PC-3 (cell line): ENCODE measurements around the gene VTI1A. TPM values are rescaled to one million over a fixed set of nuclear protein-coding genes. Genes with fewer than 3 reads are reported as not detected.

Experiments
- ATAC-seq: fragments of 200-7000 bp; cut with Tn5 transposase; 2 replicates; pipeline ENCODE4 v1.9.1; 2020; ENCODE audit warnings: mild to moderate bottlenecking, moderate library complexity
- BruUV-seq: library from RNA; stranded (reverse); fragments of 400-500 nt; replicated peaks from 2 replicates; lab custom pipeline; 2021; lab: Mats Ljungman, UMichigan
- CTCF ChIA-PET: fragments of 300-600 bp; sonication (Branson Sonifier 250); formaldehyde crosslinking; loops from one replicate; lab custom pipeline; 2022; ENCODE audit warnings: antibody characterized with exemption; lab: Charles Lee
- POLR2A ChIA-PET: fragments of 300-600 bp; sonication (Branson Sonifier 250); formaldehyde crosslinking; loops from one replicate; lab custom pipeline; 2022; ENCODE audit warnings: antibody characterized with exemption; ENCODE audit not compliant: unreplicated experiment; lab: Charles Lee
- DNase-seq: peaks from one replicate; pipeline ENCODE4 v3.0.0-alpha.2; 2015
- H2AFZ ChIP-seq: fragments of 300-600 bp; sonication (generic); 2 replicates; pipeline ENCODE4 v1.6.0; 2016; ENCODE audit warnings: antibody characterized with exemption, low read length
- H3F3A ChIP-seq: fragments of 300-600 bp; sonication (generic); one replicate; pipeline ENCODE4 v1.6.0; 2017; ENCODE audit warnings: antibody characterized with exemption, low read length, control low read depth, mild to moderate bottlenecking; ENCODE audit not compliant: unreplicated experiment
- H3K27ac ChIP-seq: fragments of 300-600 bp; sonication (generic); 2 replicates; pipeline ENCODE4 v1.5.1; 2016; ENCODE audit warnings: mild to moderate bottlenecking, low read length
- H3K27me3 ChIP-seq: fragments of 300-600 bp; sonication (generic); 2 replicates; pipeline ENCODE4 v1.6.1; 2016; ENCODE audit warnings: low read length, mixed read lengths
- H3K36me3 ChIP-seq: fragments of 300-600 bp; sonication (generic); 2 replicates; pipeline ENCODE4 v1.6.1; 2016; ENCODE audit warnings: low read depth, mixed run types, low read length, mixed read lengths
- H3K4me1 ChIP-seq: fragments of 300-600 bp; sonication (generic); 2 replicates; pipeline ENCODE4 v1.5.1; 2016; ENCODE audit warnings: low read length; ENCODE audit not compliant: insufficient read depth
- H3K4me2 ChIP-seq: fragments of 300-600 bp; sonication (generic); 2 replicates; pipeline ENCODE4 v1.6.0; 2016; ENCODE audit warnings: low read length
- H3K4me3 ChIP-seq: fragments of 300-600 bp; sonication (generic); 2 replicates; pipeline ENCODE4 v1.5.1; 2016; ENCODE audit warnings: mild to moderate bottlenecking, low read length, mixed read lengths
- H3K79me2 ChIP-seq: fragments of 300-600 bp; sonication (generic); 2 replicates; pipeline ENCODE4 v1.6.1; 2017; ENCODE audit warnings: low read length, mixed read lengths
- H3K9ac ChIP-seq: fragments of 300-600 bp; sonication (generic); 2 replicates; pipeline ENCODE4 v1.6.0; 2016; ENCODE audit warnings: mild to moderate bottlenecking, low read length
- H3K9me2 ChIP-seq: fragments of 300-600 bp; sonication (generic); replicated peaks from 2 replicates; pipeline ENCODE4 v1.6.1; 2016; ENCODE audit warnings: mixed run types, low read length, mixed read lengths
- H3K9me3 ChIP-seq: fragments of 300-600 bp; sonication (generic); 2 replicates; pipeline ENCODE4 v1.6.1; 2016; ENCODE audit warnings: low read length, mixed read lengths
- H4K20me1 ChIP-seq: fragments of 300-600 bp; sonication (generic); 2 replicates; pipeline ENCODE4 v1.6.1; 2016; ENCODE audit warnings: low read length, mixed read lengths
- EZH2 ChIP-seq: fragments of 300-600 bp; sonication (generic); IDR thresholded peaks from one replicate; pipeline ENCODE4 v1.6.1; 2017; ENCODE audit warnings: antibody characterized with exemption, mild to moderate bottlenecking, low read length; ENCODE audit not compliant: unreplicated experiment
- EZH2phosphoT487 ChIP-seq: fragments of 300-600 bp; sonication (generic); IDR thresholded peaks from 2 replicates; pipeline ENCODE4 v1.6.1; 2018; ENCODE audit warnings: mild to moderate bottlenecking, antibody characterized with exemption, low read length, borderline replicate concordance
- intact Hi-C: fragments of 100-400 bp; cut with micrococcal nuclease; formaldehyde crosslinking; loops from 2 replicates; pipeline ENCODE4 v1.9.0; 2023
- total RNA-seq: library from RNA; depleted of rRNA; stranded (reverse); fragments of >200 nt; gene quantifications from 2 replicates; pipeline ENCODE4 v1.2.3, GENCODE V29; 2014
- TF ChIP-seq, protein P1 (sequence below): fragments of 300-600 bp; sonication (generic); conservative IDR thresholded peaks from 2 replicates; pipeline ENCODE4 v1.5.1; 2017; ENCODE audit warnings: antibody characterized with exemption, low read depth, mild to moderate bottlenecking, low read length

The VTI1A gene
- total RNA-seq, 1 experiment from 2014 or later: 18.1 TPM

DNA sequence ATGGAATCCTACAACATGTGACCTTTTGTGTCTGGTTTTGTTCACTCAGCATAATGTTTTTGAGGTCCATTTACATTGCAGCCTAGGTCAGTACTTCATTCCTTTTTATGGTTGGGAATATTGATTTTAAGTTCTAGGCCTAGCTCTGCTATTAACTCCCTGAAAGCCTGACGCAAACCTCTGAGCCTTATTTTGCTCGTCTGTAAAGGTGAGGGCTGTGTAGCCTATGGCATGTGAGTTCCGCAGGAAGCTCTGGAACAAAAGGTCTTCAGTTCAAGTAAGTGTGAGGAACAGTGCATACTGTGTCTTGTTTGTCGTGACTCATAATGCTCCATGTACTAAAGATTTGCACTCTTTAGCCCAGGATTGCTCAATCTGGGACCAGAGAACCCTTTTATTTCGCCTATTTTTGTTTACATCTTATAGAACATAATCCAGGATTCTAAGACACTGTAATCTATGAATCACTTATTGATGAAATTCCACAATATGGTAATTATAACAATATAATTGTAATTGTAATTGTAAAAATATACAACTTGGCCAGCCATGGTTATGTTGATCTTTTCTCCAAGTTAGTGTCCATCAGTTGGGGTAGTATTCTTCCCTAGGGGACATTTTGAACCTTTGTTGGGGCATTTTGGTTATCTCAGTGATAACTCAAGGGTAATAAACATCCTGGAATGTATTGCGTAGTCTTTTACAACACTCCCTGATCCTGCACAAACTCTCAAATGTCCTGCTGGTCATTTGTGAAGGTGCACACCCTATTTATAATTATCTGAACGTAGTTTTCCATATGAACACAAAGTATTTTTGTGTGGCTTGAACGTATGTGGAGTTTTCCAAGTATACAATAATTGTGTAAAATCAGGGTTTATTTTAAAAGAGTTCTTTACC is 184.7 kb downstream of the VTI1A start:
- CTCF ChIA-PET: no interaction called here

DNA sequence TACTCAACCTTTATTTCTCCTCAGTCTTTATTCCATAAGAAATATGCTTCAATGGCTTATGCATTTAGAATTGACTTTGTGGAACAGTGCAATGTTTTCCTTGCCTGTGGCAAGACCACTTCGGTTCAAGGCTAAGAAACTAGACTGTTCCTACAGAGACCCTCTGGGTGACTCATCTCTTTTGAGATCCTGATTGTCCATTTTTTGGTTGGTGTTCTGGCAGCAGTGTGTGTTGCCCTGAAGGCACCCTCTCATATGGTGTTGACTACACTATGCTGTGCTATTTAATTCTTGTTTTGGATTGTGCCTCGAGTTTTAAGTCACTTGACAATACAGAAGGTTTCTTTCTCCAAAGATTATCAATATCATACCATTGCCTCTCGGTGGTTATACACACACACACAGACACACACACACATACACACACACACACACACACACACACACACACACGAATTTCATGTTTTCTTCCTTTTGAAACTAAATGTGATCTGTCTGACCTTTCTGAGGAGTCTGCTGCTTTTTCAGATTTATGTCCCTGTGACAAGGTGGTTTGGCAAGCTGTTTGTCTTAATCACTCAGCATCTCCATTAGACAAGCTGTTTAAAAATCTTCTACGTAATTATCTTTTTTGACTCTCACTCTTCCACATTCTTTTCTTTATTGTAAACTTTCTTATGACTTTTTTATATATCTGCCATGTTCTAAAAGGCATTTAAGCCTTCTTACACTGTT is 187.2 kb downstream of the VTI1A start:
- Histone ChIP-seq H3K4me3 (no peak overlapping the region), H3K9me3 (no peaks in the 10 kb centered on the region), H3K9ac (no peak overlapping the region), H3K27ac (no peak overlapping the region), H3F3A (no peaks in the 10 kb centered on the region), H3K4me2 (no peak overlapping the region), H3K4me1 (peaks cover 24% of the 10 kb centered on the region), H2AFZ (no peak overlapping the region), H4K20me1 (no peaks in the 10 kb centered on the region), H3K79me2 (no peaks in the 10 kb centered on the region), H3K27me3 (no peaks in the 10 kb centered on the region), H3K36me3 (no peaks in the 10 kb centered on the region), H3K9me2 (no peaks in the 10 kb centered on the region)
- ChIA-PET CTCF (no interaction called here), POLR2A (no interaction called here)
- ATAC-seq (peak; percentile 37; the same call in 1 of the 2 replicates), DNase-seq (peak; percentile 6)
- TF ChIP-seq EZH2phosphoT487 (no peak), EZH2 (no peak)
- TF ChIP-seq, protein P1, sequence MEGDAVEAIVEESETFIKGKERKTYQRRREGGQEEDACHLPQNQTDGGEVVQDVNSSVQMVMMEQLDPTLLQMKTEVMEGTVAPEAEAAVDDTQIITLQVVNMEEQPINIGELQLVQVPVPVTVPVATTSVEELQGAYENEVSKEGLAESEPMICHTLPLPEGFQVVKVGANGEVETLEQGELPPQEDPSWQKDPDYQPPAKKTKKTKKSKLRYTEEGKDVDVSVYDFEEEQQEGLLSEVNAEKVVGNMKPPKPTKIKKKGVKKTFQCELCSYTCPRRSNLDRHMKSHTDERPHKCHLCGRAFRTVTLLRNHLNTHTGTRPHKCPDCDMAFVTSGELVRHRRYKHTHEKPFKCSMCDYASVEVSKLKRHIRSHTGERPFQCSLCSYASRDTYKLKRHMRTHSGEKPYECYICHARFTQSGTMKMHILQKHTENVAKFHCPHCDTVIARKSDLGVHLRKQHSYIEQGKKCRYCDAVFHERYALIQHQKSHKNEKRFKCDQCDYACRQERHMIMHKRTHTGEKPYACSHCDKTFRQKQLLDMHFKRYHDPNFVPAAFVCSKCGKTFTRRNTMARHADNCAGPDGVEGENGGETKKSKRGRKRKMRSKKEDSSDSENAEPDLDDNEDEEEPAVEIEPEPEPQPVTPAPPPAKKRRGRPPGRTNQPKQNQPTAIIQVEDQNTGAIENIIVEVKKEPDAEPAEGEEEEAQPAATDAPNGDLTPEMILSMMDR: no peak
- intact Hi-C loops: no loop called here
- BruUV-seq: no TSS peak

More for the DNA sequence above, 184.7 kb downstream of the VTI1A start:
- intact Hi-C loops: no loop called here
- no peaks in the 10 kb centered on the region for H3F3A ChIP-seq
- DNase-seq (no peak), ATAC-seq (0 out of 2 replicates have a peak, but pooled peaks have one; percentile 18)
- no peak overlapping the region for H3K4me3 ChIP-seq
- H4K20me1 ChIP-seq: no peaks in the 10 kb centered on the region
- BruUV-seq: no TSS peak
- H2AFZ ChIP-seq: no peak overlapping the region
- POLR2A ChIA-PET: no interaction called here
- no peak overlapping the region for H3K27ac ChIP-seq
- H3K27me3 ChIP-seq: no peaks in the 10 kb centered on the region
- H3K9me2 ChIP-seq: no peaks in the 10 kb centered on the region
- no peak overlapping the region for H3K4me2 ChIP-seq
- TF ChIP-seq, protein P1: no peak
- no peak for TF ChIP-seq EZH2phosphoT487
- no peak for TF ChIP-seq EZH2
- no peaks in the 10 kb centered on the region for H3K36me3 ChIP-seq
- H3K9ac ChIP-seq: no peak overlapping the region
- no peaks in the 10 kb centered on the region for H3K9me3 ChIP-seq
- no peaks in the 10 kb centered on the region for H3K79me2 ChIP-seq
- H3K4me1 ChIP-seq: peaks cover 13% of the 10 kb centered on the region
